Ramos (cell line): ENCODE measurements around the gene TSPAN33.

Source experiments
- in situ Hi-C: fragments of 300-500 bp; cut with MboI; formaldehyde crosslinking; loops from one replicate; pipeline ENCODE4 v1.14.3; 2022; ENCODE audit warnings: low sequenced_read_pairs; ENCODE audit not compliant: unreplicated experiment

Gene TSPAN33

GRCh38 chr7:129134356-129134987 lies 10.0 kb upstream of the TSPAN33 start:
- in situ Hi-C loops, result no loop called here

- in situ Hi-C loops, result no loop called here
Observed at GRCh38 chr7:129136887-129137642, 7.4 kb upstream of the TSPAN33 start.

- in situ Hi-C loops, result no loop called here
Observed at GRCh38 chr7:129143724-129144094, 798 bp upstream of the TSPAN33 start.

GRCh38 chr7:129144834-129145668 lies 544 bp downstream of the TSPAN33 start:
- in situ Hi-C loops, result no loop called here

- in situ Hi-C loops, result no loop called here
Observed at GRCh38 chr7:129146237-129146979, 1.9 kb downstream of the TSPAN33 start.

GRCh38 chr7:129147731-129148130 lies 3.2 kb downstream of the TSPAN33 start:
- in situ Hi-C loops, result no loop called here

GRCh38 chr7:129149511-129149910 lies 5.0 kb downstream of the TSPAN33 start:
- in situ Hi-C loops, result no loop called here

GRCh38 chr7:129150199-129150996 lies 5.9 kb downstream of the TSPAN33 start:
- in situ Hi-C loops, result no loop called here

GRCh38 chr7:129157651-129158050 lies 13.1 kb downstream of the TSPAN33 start:
- in situ Hi-C loops, result loop anchor here (5.0 kb wide), 1 partner anchor 55 kb away; no protein-coding TSS in a partner anchor

- in situ Hi-C loops, result loop anchor here (5.0 kb wide), 1 partner anchor 53 kb away; no protein-coding TSS in a partner anchor
Observed at GRCh38 chr7:129159539-129159938, 15.0 kb downstream of the TSPAN33 start.

GRCh38 chr7:129160161-129160905 lies 15.8 kb downstream of the TSPAN33 start:
- in situ Hi-C loops, result no loop called here

GRCh38 chr7:129161524-129162225 lies 17.2 kb downstream of the TSPAN33 start:
- in situ Hi-C loops, result no loop called here

GRCh38 chr7:129162732-129163131 lies 18.2 kb downstream of the TSPAN33 start:
- in situ Hi-C loops, result no loop called here

GRCh38 chr7:129163875-129164544 lies 19.5 kb downstream of the TSPAN33 start:
- in situ Hi-C loops, result no loop called here

GRCh38 chr7:129166745-129167144 lies 22.2 kb downstream of the TSPAN33 start:
- in situ Hi-C loops, result no loop called here

- in situ Hi-C loops, result no loop called here
Observed at GRCh38 chr7:129167817-129168216, 23.3 kb downstream of the TSPAN33 start.

GRCh38 chr7:129168231-129169021 lies 23.9 kb downstream of the TSPAN33 start:
- in situ Hi-C loops, result no loop called here
